Uterus (tissue), 4 donors: ENCODE data around the gene MLLT10. TPM values are rescaled to one million over a fixed set of nuclear protein-coding genes. Genes with fewer than 3 reads are reported as not detected.
"Not testable (repeated sequence)": the region's sequence is repeated elsewhere in the genome, so short reads cannot be mapped to it uniquely, and the experiment has no call there.

ENCODE experiments used
- DNase-seq, 2 donors: peaks; one replicate each; pipeline ENCODE4 v3.0.0-alpha.2; 2019 to 2020
- H3K27ac ChIP-seq, 2 donors: fragments of 200-600 bp; sonication (generic); 1 replicate in 1 of 2; 2 replicates in 1 of 2; pipeline ENCODE4 v1.5.1; 2016 to 2018
- H3K27me3 ChIP-seq, 2 donors: fragments of 200-600 bp; sonication (generic); one replicate each; pipeline ENCODE4 v1.5.1; 2018 to 2019; ENCODE audit warnings: control low read depth in 1 of 2
- H3K36me3 ChIP-seq, 2 donors: fragments of 200-600 bp; sonication (generic); one replicate each; pipeline ENCODE4 v1.5.1; 2019; ENCODE audit warnings: control low read depth in 1 of 2
- H3K4me1 ChIP-seq, 2 donors: fragments of 200-600 bp; sonication (generic); one replicate each; pipeline ENCODE4 v1.5.1; 2018 to 2019; ENCODE audit warnings: control low read depth in 1 of 2
- H3K4me3 ChIP-seq, 2 donors: fragments of 200-600 bp; sonication (generic); 1 replicate in 1 of 2; 2 replicates in 1 of 2; pipeline ENCODE4 v1.5.1; 2018 to 2019; ENCODE audit warnings: mild to moderate bottlenecking in 1 of 2
- H3K9me3 ChIP-seq, 2 donors: fragments of 200-600 bp; sonication (generic); one replicate each; pipeline ENCODE4 v1.5.1; 2019; ENCODE audit warnings: control low read depth in 1 of 2
- CTCF ChIP-seq, 4 experiments: fragments of 200-600 bp in 2 of 4; fragments of 450-650 bp in 2 of 4; sonication (generic) in 2 of 4; IDR thresholded peaks; one replicate each; pipeline ENCODE4 v1.5.1; 2016 to 2019; ENCODE audit warnings: antibody characterized with exemption in 4 of 4, mild to moderate bottlenecking in 2 of 4, moderate library complexity in 1 of 4
- POLR2A ChIP-seq, 2 donors: fragments of 450-650 bp; IDR thresholded peaks; one replicate each; pipeline ENCODE4 v1.6.1; 2016; ENCODE audit warnings: antibody characterized with exemption in 2 of 2, mild to moderate bottlenecking in 1 of 2, moderate library complexity in 1 of 2
- intact Hi-C: fragments of 100-400 bp; cut with DNase I; formaldehyde crosslinking; loops from one replicate; pipeline ENCODE4 v1.15.1; 2023; ENCODE audit warnings: low total_unique reads
- total RNA-seq, 4 donors: library from RNA; depleted of rRNA in 3 of 4; stranded (reverse); fragments of >200 nt in 3 of 4; gene quantifications; one replicate each; pipeline versions ENCODE4 v1.1.0 to v1.2.4, GENCODE V29; 2014 to 2023
- donor health status: DM: yes; HTN: yes; CAD: no.

MLLT10 gene
- total RNA-seq, 4 donors from 2014 or later: 34.1 to 71.2 (median 59.8) TPM

- Histone ChIP-seq H3K36me3 (no peaks in the 10 kb centered on the region), H3K4me1 (no peaks in the 10 kb centered on the region), H3K27me3 (no peaks in the 10 kb centered on the region), H3K9me3 (no peaks in the 10 kb centered on the region), H3K27ac (no peak overlapping the region), H3K4me3 (no peak overlapping the region)
- DNase-seq: no peak
- TF ChIP-seq POLR2A (IDR thresholded peaks at IDR 0.05): no peak
- no peak for TF ChIP-seq CTCF (IDR thresholded peaks at IDR 0.05)
- intact Hi-C loops: no loop called here
These were observed 69.7 kb downstream of the MLLT10 start for GRCh38 chr10:21603721-21604120.

- no peak for DNase-seq
- no peaks in the 10 kb centered on the region for H3K27me3 ChIP-seq
- intact Hi-C loops: no loop called here
- no peaks in the 10 kb centered on the region for H3K4me1 ChIP-seq
- H3K4me3 ChIP-seq: no peak overlapping the region
- TF ChIP-seq CTCF (IDR thresholded peaks at IDR 0.05): no peak
- no peak for TF ChIP-seq POLR2A (IDR thresholded peaks at IDR 0.05)
- no peak overlapping the region for H3K27ac ChIP-seq
- no peaks in the 10 kb centered on the region for H3K9me3 ChIP-seq
- no peaks in the 10 kb centered on the region for H3K36me3 ChIP-seq
These were observed 70.6 kb downstream of the MLLT10 start for GRCh38 chr10:21604651-21605050.

GRCh38 chr10:21607907-21608306 is 73.9 kb downstream of the MLLT10 start:
- Histone ChIP-seq H3K36me3 (no peaks in the 10 kb centered on the region), H3K27me3 (no peaks in the 10 kb centered on the region), H3K4me3 (no peak overlapping the region), H3K4me1 (no peaks in the 10 kb centered on the region), H3K27ac (no peak overlapping the region), H3K9me3 (no peaks in the 10 kb centered on the region)
- no peak for DNase-seq
- intact Hi-C loops: no loop called here
- no peak for TF ChIP-seq CTCF (IDR thresholded peaks at IDR 0.05)
- no peak for TF ChIP-seq POLR2A (IDR thresholded peaks at IDR 0.05)

- no peaks in the 10 kb centered on the region for H3K27me3 ChIP-seq
- no peak for TF ChIP-seq POLR2A (IDR thresholded peaks at IDR 0.05)
- intact Hi-C loops: no loop called here
- no peaks in the 10 kb centered on the region for H3K9me3 ChIP-seq
- H3K36me3 ChIP-seq: no peaks in the 10 kb centered on the region
- no peaks in the 10 kb centered on the region for H3K4me1 ChIP-seq
- no peak overlapping the region for H3K27ac ChIP-seq
- H3K4me3 ChIP-seq: no peak overlapping the region
- DNase-seq: no peak
These were observed 80.0 kb downstream of the MLLT10 start for GRCh38 chr10:21614000-21614399.

- TF ChIP-seq CTCF (IDR thresholded peaks at IDR 0.05) (no peak), POLR2A (IDR thresholded peaks at IDR 0.05) (no peak)
- Histone ChIP-seq H3K4me3 (no peak overlapping the region), H3K27ac (no peak overlapping the region), H3K36me3 (no peaks in the 10 kb centered on the region), H3K4me1 (no peaks in the 10 kb centered on the region), H3K27me3 (no peaks in the 10 kb centered on the region), H3K9me3 (no peaks in the 10 kb centered on the region)
- intact Hi-C loops: no loop called here
- no peak for DNase-seq
These were observed 83.2 kb downstream of the MLLT10 start for GRCh38 chr10:21617267-21617666.

- intact Hi-C loops: no loop called here
These were observed 89.3 kb downstream of the MLLT10 start for GRCh38 chr10:21623291-21623690.

GRCh38 chr10:21624421-21624820 is 90.4 kb downstream of the MLLT10 start:
- H3K36me3 ChIP-seq, H3K4me3 ChIP-seq, H3K4me1 ChIP-seq, H3K27me3 ChIP-seq, H3K9me3 ChIP-seq, DNase-seq, H3K27ac ChIP-seq, intact Hi-C loops: not testable (repeated sequence)

More at GRCh38 chr10:21623291-21623690, 89.3 kb downstream of the MLLT10 start:
- no peaks in the 10 kb centered on the region for H3K4me1 ChIP-seq
- H3K4me3 ChIP-seq: no peak overlapping the region
- no peaks in the 10 kb centered on the region for H3K27me3 ChIP-seq
- no peak for DNase-seq
- H3K9me3 ChIP-seq: no peaks in the 10 kb centered on the region
- no peak for TF ChIP-seq POLR2A (IDR thresholded peaks at IDR 0.05)
- TF ChIP-seq CTCF (IDR thresholded peaks at IDR 0.05): no peak
- no peak overlapping the region for H3K27ac ChIP-seq
- no peaks in the 10 kb centered on the region for H3K36me3 ChIP-seq
